Esophagus squamous epithelium (tissue), 5 donors: Measurements from ENCODE around the gene MRPL41. TPM values are rescaled to one million over a fixed set of nuclear protein-coding genes. Genes with fewer than 3 reads are reported as not detected.
A peak's percentile ranks its signal among the peaks of the same experiment; 100 is the strongest.

Experiments used
- DNase-seq: peaks from one replicate; lab custom pipeline; 2025; lab: John Stamatoyannopoulos, UW
- H3K27ac ChIP-seq, 4 donors: fragments of 200-600 bp; sonication (generic); one replicate each; pipeline ENCODE4 v1.5.1; 2016 to 2019; ENCODE audit warnings: mild to moderate bottlenecking in 1 of 4
- H3K27me3 ChIP-seq, 4 donors: fragments of 200-600 bp; sonication (generic); 1 replicate in 3 of 4; 2 replicates in 1 of 4; pipeline versions ENCODE4 v1.5.1 to v1.6.0; 2017 to 2021; ENCODE audit warnings: antibody characterized with exemption in 1 of 4
- H3K36me3 ChIP-seq, 3 donors: fragments of 200-600 bp; sonication (generic); one replicate each; pipeline ENCODE4 v1.5.1; 2016 to 2019
- H3K4me1 ChIP-seq, 3 donors: fragments of 200-600 bp; sonication (generic); one replicate each; pipeline ENCODE4 v1.5.1; 2017 to 2019
- H3K4me3 ChIP-seq, 4 donors: fragments of 200-600 bp; sonication (generic); 1 replicate in 3 of 4; 2 replicates in 1 of 4; pipeline ENCODE4 v1.5.1; 2016 to 2019; ENCODE audit warnings: mild to moderate bottlenecking in 2 of 4, moderate library complexity in 1 of 4
- H3K9me3 ChIP-seq, 3 donors: fragments of 200-600 bp; sonication (generic); one replicate each; pipeline ENCODE4 v1.5.1; 2016 to 2019
- CTCF ChIP-seq, 6 experiments: fragments of 450-650 bp in 4 of 6; fragments of 200-600 bp in 2 of 6; sonication (generic) in 2 of 6; IDR thresholded peaks; one replicate each; pipeline ENCODE4 v1.5.1; 2016 to 2019; ENCODE audit warnings: antibody characterized with exemption in 6 of 6, mild to moderate bottlenecking in 4 of 6, moderate library complexity in 4 of 6
- POLR2A ChIP-seq, 4 donors: fragments of 450-650 bp; IDR thresholded peaks; one replicate each; pipeline ENCODE4 v1.6.1; 2017; ENCODE audit warnings: antibody characterized with exemption in 4 of 4, mild to moderate bottlenecking in 4 of 4, moderate library complexity in 3 of 4
- WGBS, 2 donors: methylation state at CpG; one replicate each; pipeline ENCODE4 v1.1.5; 2018; 5-methylcytosine and 5-hydroxymethylcytosine counted together
- intact Hi-C: fragments of 100-400 bp; cut with DNase I; formaldehyde crosslinking; loops from one replicate; pipeline ENCODE4 v1.15.0; 2022
- total RNA-seq, 4 donors: library from RNA; depleted of rRNA; stranded (reverse); fragments of >200 nt; gene quantifications; one replicate each; pipeline ENCODE4 v1.1.0, GENCODE V29; 2016
- donor health status: DM: yes; HTN: yes; CAD: no.

Gene MRPL41
- total RNA-seq, 4 donors from 2014 or later: 31.6 to 48.6 (median 37.1) TPM

- Histone ChIP-seq H3K9me3 (no peaks in the 10 kb centered on the region), H3K27ac (peak within 1 kb of the TSS; percentile 66 to 88 (median 85)), H3K4me1 (peaks cover 20 to 48% (median 28%) of the 10 kb centered on the region in 3 donors), H3K4me3 (peak within 1 kb of the TSS; percentile 67 to 91 (median 74)), H3K27me3 (no peaks in the 10 kb centered on the region), H3K36me3 (peaks cover 15 to 62% (median 15%) of the 10 kb centered on the region in 3 donors)
- TF ChIP-seq POLR2A (IDR thresholded peaks at IDR 0.05) (peak in 3 of 4 donors; percentile 55 to 70 (median 69)), CTCF (IDR thresholded peaks at IDR 0.05) (peak; percentile 90 to 98 (median 95))
- DNase-seq: peak; percentile 60
- 3% methylated on average over 21 of the region's 82 CpGs; no CpG with 5 or more reads in 1 of the 2 donors for WGBS, 2 donors
- intact Hi-C loops: no loop called here
These were observed 27.0 kb downstream of the MRPL41 start, which contains the start of gene DPH7 for GRCh38 chr9:137578518-137579258. Gene DPH7 (minus strand): TSS chr9:137578925. CDS start chr9:137578777, 148 bp downstream.

- 50 to 60% methylated on average over 2 to 7 of the region's 19 CpGs for WGBS, 2 donors
- Histone ChIP-seq H3K27me3 (no peaks in the 10 kb centered on the region), H3K4me3 (peak overlapping the region; percentile 67 to 91 (median 74)), H3K9me3 (no peaks in the 10 kb centered on the region), H3K27ac (peak overlapping the region; percentile 66 to 88 (median 85)), H3K36me3 (peaks cover 9 to 62% (median 11%) of the 10 kb centered on the region in 3 donors), H3K4me1 (peaks cover 20 to 48% (median 28%) of the 10 kb centered on the region in 3 donors)
- intact Hi-C loops: no loop called here
- DNase-seq: no peak
- TF ChIP-seq CTCF (IDR thresholded peaks at IDR 0.05) (no peak), POLR2A (IDR thresholded peaks at IDR 0.05) (no peak)
These were observed 27.6 kb downstream of the MRPL41 start for GRCh38 chr9:137579259-137579604.

- Histone ChIP-seq H3K36me3 (peaks cover 9 to 61% (median 10%) of the 10 kb centered on the region in 3 donors), H3K27ac (no peak overlapping the region), H3K4me1 (peaks cover 20 to 45% (median 28%) of the 10 kb centered on the region in 3 donors), H3K4me3 (no peak overlapping the region), H3K27me3 (no peaks in the 10 kb centered on the region), H3K9me3 (no peaks in the 10 kb centered on the region)
- DNase-seq: no peak
- intact Hi-C loops: no loop called here
- WGBS, 2 donors: 91 to 92% methylated on average over 7 to 8 of the region's 23 CpGs
- TF ChIP-seq POLR2A (IDR thresholded peaks at IDR 0.05) (no peak), CTCF (IDR thresholded peaks at IDR 0.05) (no peak)
These were observed 28.7 kb downstream of the MRPL41 start for GRCh38 chr9:137580209-137580953.

- 100% methylated on average over 3 of the region's 4 CpGs; no CpG with 5 or more reads in 1 of the 2 donors for WGBS, 2 donors
These were observed 29.3 kb downstream of the MRPL41 start for GRCh38 chr9:137580954-137581322.

More at GRCh38 chr9:137580954-137581322, 29.3 kb downstream of the MRPL41 start:
- Histone ChIP-seq H3K9me3 (no peaks in the 10 kb centered on the region), H3K4me3 (no peak overlapping the region), H3K4me1 (peaks cover 20 to 40% (median 27%) of the 10 kb centered on the region in 3 donors), H3K27me3 (no peaks in the 10 kb centered on the region), H3K27ac (no peak overlapping the region), H3K36me3 (peaks cover 12 to 61% (median 15%) of the 10 kb centered on the region in 3 donors)
- intact Hi-C loops: no loop called here
- TF ChIP-seq POLR2A (IDR thresholded peaks at IDR 0.05): no peak
- TF ChIP-seq CTCF (IDR thresholded peaks at IDR 0.05): no peak
- no peak for DNase-seq
